SKM-1 (cell line): ENCODE results near the gene CPED1.

Experiments used
- DNase-seq: peaks from one replicate; lab custom pipeline; 2025; ENCODE audit not compliant: unreplicated experiment; lab: John Stamatoyannopoulos, UW

The CPED1 gene

GRCh38 chr7:121339082-121339481 is 350.6 kb downstream of the CPED1 start:
- DNase-seq = no peak

GRCh38 chr7:121341933-121342332 is 353.4 kb downstream of the CPED1 start:
- DNase-seq = no peak

GRCh38 chr7:121342631-121343030 is 354.1 kb downstream of the CPED1 start:
- no peak for DNase-seq

- no peak for DNase-seq
Measured at GRCh38 chr7:121343302-121343701, 354.8 kb downstream of the CPED1 start.

GRCh38 chr7:121344093-121344492 is 355.6 kb downstream of the CPED1 start:
- no peak for DNase-seq

- DNase-seq = no peak
Measured at GRCh38 chr7:121344497-121344896, 356.0 kb downstream of the CPED1 start.
